Parathyroid adenoma (tissue), 2 donors: Measurements from ENCODE around the gene BICD1.

Experiments
- H2AFZ ChIP-seq: fragments of 300-600 bp; sonication (generic); one replicate; pipeline ENCODE4 v1.7.0; 2017; ENCODE audit warnings: antibody characterized with exemption, mild to moderate bottlenecking
- H3K27ac ChIP-seq: fragments of 300-600 bp; sonication (generic); one replicate; pipeline ENCODE4 v1.7.0; 2017
- H3K27me3 ChIP-seq: fragments of 300-600 bp; sonication (generic); one replicate; pipeline ENCODE4 v1.7.0; 2017; ENCODE audit warnings: low read length; ENCODE audit not compliant: control insufficient read depth, insufficient read depth
- H3K36me3 ChIP-seq: fragments of 300-600 bp; sonication (generic); one replicate; pipeline ENCODE4 v1.7.0; 2017; ENCODE audit warnings: low read length; ENCODE audit not compliant: control insufficient read depth, insufficient read depth
- H3K4me1 ChIP-seq: fragments of 300-600 bp; sonication (generic); one replicate; pipeline ENCODE4 v1.7.0; 2017; ENCODE audit warnings: control low read depth
- H3K4me2 ChIP-seq: fragments of 300-600 bp; sonication (generic); one replicate; pipeline ENCODE4 v1.7.0; 2017; ENCODE audit warnings: low read length
- H3K4me3 ChIP-seq: fragments of 300-600 bp; sonication (generic); one replicate; pipeline ENCODE4 v1.7.0; 2017; ENCODE audit warnings: low read depth, low read length
- H3K79me2 ChIP-seq: fragments of 300-600 bp; sonication (generic); one replicate; pipeline ENCODE4 v1.7.0; 2017; ENCODE audit warnings: control low read depth
- H3K9ac ChIP-seq: fragments of 300-600 bp; sonication (generic); one replicate; pipeline ENCODE4 v1.7.0; 2017; ENCODE audit warnings: mild to moderate bottlenecking
- H3K9me3 ChIP-seq: fragments of 300-600 bp; sonication (generic); one replicate; pipeline ENCODE4 v1.7.0; 2017; ENCODE audit warnings: low read length; ENCODE audit not compliant: control insufficient read depth
- TF ChIP-seq, protein P1 (sequence below): fragments of 300-600 bp; sonication (generic); IDR thresholded peaks from one replicate; pipeline ENCODE4 v1.7.0; 2017; ENCODE audit warnings: antibody characterized with exemption, mild to moderate bottlenecking
- donor health status: primary hyperparathyroidism.

The BICD1 gene

DNA sequence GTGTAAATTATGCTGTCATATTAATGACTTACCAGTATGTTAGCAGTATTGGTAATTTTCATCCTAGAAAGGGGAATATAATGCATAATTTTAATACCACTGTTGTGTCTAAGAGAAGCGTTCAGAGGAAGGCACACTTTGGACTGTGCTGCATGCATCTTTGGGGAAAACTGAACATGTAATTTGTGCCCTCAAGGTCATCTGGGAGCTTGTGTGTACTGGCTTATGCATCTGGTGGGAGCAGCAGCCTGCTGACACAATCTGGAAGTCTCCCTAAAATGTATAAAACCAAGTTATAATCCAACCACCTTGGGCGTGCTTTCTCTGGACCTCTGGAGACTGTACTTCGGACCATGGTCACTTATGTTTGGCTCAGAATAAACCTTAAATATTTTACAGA, 306.8 kb downstream of the BICD1 start:
- H3K4me2 ChIP-seq, result no peak overlapping the region
- H3K36me3 ChIP-seq, result no peaks in the 10 kb centered on the region
- no peaks in the 10 kb centered on the region for H3K27me3 ChIP-seq
- peaks cover 8% of the 10 kb centered on the region for H3K79me2 ChIP-seq
- H2AFZ ChIP-seq, result no peak overlapping the region
- no peak overlapping the region for H3K9ac ChIP-seq
- H3K4me1 ChIP-seq, result peaks cover 6% of the 10 kb centered on the region
- TF ChIP-seq, protein P1, sequence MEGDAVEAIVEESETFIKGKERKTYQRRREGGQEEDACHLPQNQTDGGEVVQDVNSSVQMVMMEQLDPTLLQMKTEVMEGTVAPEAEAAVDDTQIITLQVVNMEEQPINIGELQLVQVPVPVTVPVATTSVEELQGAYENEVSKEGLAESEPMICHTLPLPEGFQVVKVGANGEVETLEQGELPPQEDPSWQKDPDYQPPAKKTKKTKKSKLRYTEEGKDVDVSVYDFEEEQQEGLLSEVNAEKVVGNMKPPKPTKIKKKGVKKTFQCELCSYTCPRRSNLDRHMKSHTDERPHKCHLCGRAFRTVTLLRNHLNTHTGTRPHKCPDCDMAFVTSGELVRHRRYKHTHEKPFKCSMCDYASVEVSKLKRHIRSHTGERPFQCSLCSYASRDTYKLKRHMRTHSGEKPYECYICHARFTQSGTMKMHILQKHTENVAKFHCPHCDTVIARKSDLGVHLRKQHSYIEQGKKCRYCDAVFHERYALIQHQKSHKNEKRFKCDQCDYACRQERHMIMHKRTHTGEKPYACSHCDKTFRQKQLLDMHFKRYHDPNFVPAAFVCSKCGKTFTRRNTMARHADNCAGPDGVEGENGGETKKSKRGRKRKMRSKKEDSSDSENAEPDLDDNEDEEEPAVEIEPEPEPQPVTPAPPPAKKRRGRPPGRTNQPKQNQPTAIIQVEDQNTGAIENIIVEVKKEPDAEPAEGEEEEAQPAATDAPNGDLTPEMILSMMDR, result no peak
- no peak overlapping the region for H3K27ac ChIP-seq
- H3K9me3 ChIP-seq, result no peaks in the 10 kb centered on the region
- no peak overlapping the region for H3K4me3 ChIP-seq

DNA sequence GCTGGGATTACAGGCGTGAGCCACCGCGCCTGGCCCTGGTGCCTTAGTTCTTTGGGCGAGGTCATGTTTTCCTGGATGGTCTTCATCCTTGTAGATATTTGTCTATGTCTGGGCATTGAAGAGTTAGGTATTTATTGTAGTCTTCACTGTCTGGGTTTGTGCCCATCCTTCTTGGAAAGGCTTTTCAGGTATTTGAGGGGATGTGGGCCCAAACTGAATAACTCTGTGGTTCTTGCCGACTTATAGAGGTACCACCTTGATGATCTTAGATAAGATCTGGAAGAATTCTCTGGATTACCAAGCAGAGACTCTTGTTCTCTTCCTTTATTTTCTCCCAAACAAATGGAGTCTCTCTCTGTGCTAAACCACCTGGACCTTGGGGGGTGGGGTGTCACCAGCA, 311.6 kb downstream of the BICD1 start:
- TF ChIP-seq, protein P1, result no peak
- H3K36me3 ChIP-seq, result no peaks in the 10 kb centered on the region
- no peak overlapping the region for H3K4me3 ChIP-seq
- no peaks in the 10 kb centered on the region for H3K27me3 ChIP-seq
- peaks cover 22% of the 10 kb centered on the region for H3K4me1 ChIP-seq
- no peak overlapping the region for H3K4me2 ChIP-seq
- peaks cover 9% of the 10 kb centered on the region for H3K79me2 ChIP-seq
- H2AFZ ChIP-seq, result no peak overlapping the region
- H3K9ac ChIP-seq, result no peak overlapping the region
- H3K27ac ChIP-seq, result no peak overlapping the region
- no peaks in the 10 kb centered on the region for H3K9me3 ChIP-seq

GRCh38 chr12:32418903-32419519, 312.4 kb downstream of the BICD1 start:
- Histone ChIP-seq H3K9me3 (no peaks in the 10 kb centered on the region), H3K79me2 (peaks cover 9% of the 10 kb centered on the region), H2AFZ (peak overlapping the region; percentile 27), H3K4me2 (no peak overlapping the region), H3K4me3 (no peak overlapping the region), H3K4me1 (peaks cover 22% of the 10 kb centered on the region), H3K9ac (no peak overlapping the region), H3K27me3 (no peaks in the 10 kb centered on the region), H3K36me3 (no peaks in the 10 kb centered on the region), H3K27ac (peak overlapping the region; percentile 40)
- TF ChIP-seq, protein P1, result no peak

- no peaks in the 10 kb centered on the region for H3K9me3 ChIP-seq
- H3K27ac ChIP-seq, result peak overlapping the region; percentile 40
- no peak overlapping the region for H3K4me2 ChIP-seq
- no peaks in the 10 kb centered on the region for H3K36me3 ChIP-seq
- TF ChIP-seq, protein P1, result no peak
- peak overlapping the region; percentile 27 for H2AFZ ChIP-seq
- H3K79me2 ChIP-seq, result peaks cover 13% of the 10 kb centered on the region
- no peak overlapping the region for H3K4me3 ChIP-seq
- no peaks in the 10 kb centered on the region for H3K27me3 ChIP-seq
- peaks cover 22% of the 10 kb centered on the region for H3K4me1 ChIP-seq
- no peak overlapping the region for H3K9ac ChIP-seq
Observed at GRCh38 chr12:32419520-32419960, 312.9 kb downstream of the BICD1 start.

- H3K27ac ChIP-seq, result no peak overlapping the region
- H3K9ac ChIP-seq, result no peak overlapping the region
- H3K4me2 ChIP-seq, result no peak overlapping the region
- no peaks in the 10 kb centered on the region for H3K36me3 ChIP-seq
- TF ChIP-seq, protein P1, result no peak
- no peaks in the 10 kb centered on the region for H3K27me3 ChIP-seq
- H2AFZ ChIP-seq, result no peak overlapping the region
- no peaks in the 10 kb centered on the region for H3K9me3 ChIP-seq
- H3K4me3 ChIP-seq, result no peak overlapping the region
- H3K79me2 ChIP-seq, result peaks cover 19% of the 10 kb centered on the region
- peaks cover 22% of the 10 kb centered on the region for H3K4me1 ChIP-seq
Observed at GRCh38 chr12:32420356-32420755, 313.7 kb downstream of the BICD1 start.
